ENCODE results near the gene LCE1C.

The LCE1C gene

DNA sequence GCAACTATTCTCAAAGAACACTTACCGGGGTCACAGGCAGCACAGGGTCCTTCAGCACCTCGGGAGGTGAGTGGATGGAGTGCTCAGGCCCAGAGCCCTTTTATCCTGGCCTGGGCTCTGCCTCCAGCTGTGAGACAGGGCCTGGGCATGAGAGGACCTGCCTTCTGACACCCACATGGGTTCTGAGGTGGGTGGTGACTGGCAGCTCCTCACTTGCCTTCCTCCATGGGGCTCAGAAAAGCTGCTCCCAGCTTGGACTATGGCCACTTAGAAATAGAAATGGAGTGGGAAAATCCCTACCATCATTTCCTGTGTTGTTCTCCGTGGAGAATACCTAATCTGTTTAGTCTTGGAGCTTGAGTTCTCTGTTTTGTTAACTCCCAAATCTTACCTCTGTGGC, at the start of gene LCE1C:
TSS of gene LCE1C (minus strand) at position 76 of the 400 bp plus-strand sequence. CDS start 1,173 bp downstream, outside the sequence.
- DNase-seq (ENCODE audit: low spot score): no peak

GRCh38 chr1:152855661-152856060, 49.2 kb upstream of the LCE1C start:
- DNase-seq (ENCODE audit: low spot score): no peak

DNA sequence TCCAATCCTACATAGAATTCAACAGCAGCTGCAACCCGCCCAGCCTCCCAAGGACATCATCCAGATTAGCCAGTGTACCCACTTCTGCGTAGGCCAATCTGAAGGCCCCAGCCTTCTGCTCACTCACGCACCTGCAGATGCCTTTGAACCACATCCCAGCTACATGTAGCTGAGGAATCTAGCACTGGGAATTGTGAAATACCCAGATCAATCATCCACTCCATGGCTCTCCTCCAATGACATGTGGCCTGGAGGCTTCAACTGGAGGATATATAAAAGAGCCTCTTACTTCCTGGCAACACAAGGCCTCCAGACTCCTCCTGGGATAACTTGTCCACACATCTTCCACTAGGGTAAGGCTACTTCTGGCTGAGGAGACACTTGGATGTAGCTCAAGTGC, 36.1 kb upstream of the LCE1C start, which contains the start of gene LCE6A:
TSS of gene LCE6A (plus strand) at position 301 of the 400 bp plus-strand sequence. CDS start 665 bp downstream, outside the sequence.
- DNase-seq (ENCODE audit: low spot score): no peak

DNA sequence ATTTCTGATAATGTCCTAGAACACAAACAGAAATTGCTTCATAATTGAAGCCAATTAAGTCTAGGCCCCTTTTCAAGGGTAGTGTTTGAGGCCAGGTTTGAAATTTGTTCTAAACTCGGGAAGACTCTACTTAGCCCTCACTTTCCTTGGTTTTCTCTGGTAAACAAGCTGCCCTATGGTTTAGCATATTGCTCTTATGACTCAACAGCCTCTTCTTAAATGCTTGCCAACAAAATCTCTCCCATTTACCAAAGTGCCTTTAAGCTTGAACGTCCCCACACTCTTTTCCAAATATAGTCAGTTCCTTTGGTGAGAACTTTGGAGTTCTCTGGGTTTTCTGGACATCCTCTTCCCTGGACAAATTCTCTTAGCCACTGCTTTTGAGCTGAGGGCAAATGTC, 30.4 kb upstream of the LCE1C start:
- no peak for DNase-seq (ENCODE audit: low spot score)

- no peak for DNase-seq (ENCODE audit: low spot score)
Observed at GRCh38 chr1:152827173-152827572, 20.7 kb upstream of the LCE1C start, which contains the start of gene LCE1A. Gene LCE1A, plus strand, starts transcription at chr1:152827473. Its CDS starts 0 bp downstream, at chr1:152827473.

DNA sequence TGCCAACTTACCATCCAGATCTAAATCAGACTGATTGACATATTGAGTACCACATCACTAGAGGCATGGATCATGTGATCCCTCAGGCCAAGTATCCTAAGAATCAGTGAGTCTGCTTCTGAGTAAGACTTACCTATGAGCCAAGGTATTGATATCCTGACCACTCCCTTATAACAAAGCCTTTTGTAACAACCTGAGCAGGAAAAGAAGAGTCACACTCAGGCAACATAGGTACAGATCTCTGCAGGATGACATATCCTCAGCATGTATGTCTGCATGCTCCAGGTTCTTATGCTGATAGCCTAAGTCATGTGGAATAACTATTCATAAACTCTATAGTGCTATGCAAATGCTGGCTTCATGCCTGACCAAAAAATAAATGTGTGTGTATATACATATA, 18.5 kb upstream of the LCE1C start:
- DNase-seq (ENCODE audit: low spot score): no peak

GRCh38 chr1:152823294-152823693, 16.8 kb upstream of the LCE1C start:
- no peak for DNase-seq (ENCODE audit: low spot score)

GRCh38 chr1:152817309-152817708, 10.9 kb upstream of the LCE1C start:
- DNase-seq (ENCODE audit: low spot score): no peak

DNA sequence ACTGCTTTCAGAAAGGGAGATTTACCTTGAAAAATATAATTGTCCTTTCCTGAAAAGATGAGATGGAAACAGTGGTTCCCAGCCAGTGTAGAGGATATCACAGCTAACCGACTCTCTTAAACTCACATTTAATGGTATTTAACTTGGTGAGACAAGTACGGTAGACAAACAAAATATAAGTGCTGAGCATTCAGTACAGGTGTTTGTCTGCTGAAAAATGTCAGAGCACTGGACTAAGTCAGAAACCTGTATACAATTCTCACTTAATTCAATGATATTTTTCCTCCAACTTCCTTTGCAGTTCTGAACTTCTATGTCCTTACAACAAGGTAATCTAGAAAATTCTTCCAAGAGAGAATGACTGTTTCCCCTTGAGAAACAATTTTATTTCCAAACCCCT, 5.2 kb upstream of the LCE1C start, which contains the start of gene LCE1B:
TSS of gene LCE1B (plus strand) at position 301 of the 400 bp plus-strand sequence. CDS start 476 bp downstream, outside the sequence.
- no peak for DNase-seq (ENCODE audit: low spot score)

DNA sequence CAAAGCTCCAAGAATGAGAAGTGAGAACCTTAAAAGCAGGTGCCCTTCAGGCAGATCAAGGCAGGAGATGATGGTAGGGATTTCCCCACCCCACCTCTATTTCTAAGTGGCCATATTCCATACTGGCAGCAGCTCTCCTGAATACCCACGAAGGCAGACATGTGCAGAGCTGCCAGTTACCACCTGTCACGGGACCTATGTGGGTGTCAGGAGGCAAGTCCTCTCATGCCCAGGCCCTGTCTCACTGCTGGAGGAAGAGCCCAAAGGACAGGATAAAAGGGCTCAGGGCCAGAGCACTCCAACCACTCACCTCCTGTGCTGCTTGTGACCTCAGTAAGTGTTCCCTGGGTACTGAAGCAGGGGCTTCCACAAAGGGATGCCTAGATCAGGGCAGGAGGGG, 4.6 kb upstream of the LCE1C start:
- no peak for DNase-seq (ENCODE audit: low spot score)

GRCh38 chr1:152801333-152801732, 5.1 kb downstream of the LCE1C start:
- DNase-seq (ENCODE audit: low spot score): no peak

- no peak for DNase-seq (ENCODE audit: low spot score)
Observed at GRCh38 chr1:152796421-152796820, 10.0 kb downstream of the LCE1C start, which contains the start of gene LCE1D. Gene LCE1D, plus strand, starts transcription at chr1:152796721. Its CDS starts 1,074 bp downstream, at chr1:152797795.

- no peak for DNase-seq (ENCODE audit: low spot score)
Observed at GRCh38 chr1:152795686-152796085, 10.8 kb downstream of the LCE1C start.

DNA sequence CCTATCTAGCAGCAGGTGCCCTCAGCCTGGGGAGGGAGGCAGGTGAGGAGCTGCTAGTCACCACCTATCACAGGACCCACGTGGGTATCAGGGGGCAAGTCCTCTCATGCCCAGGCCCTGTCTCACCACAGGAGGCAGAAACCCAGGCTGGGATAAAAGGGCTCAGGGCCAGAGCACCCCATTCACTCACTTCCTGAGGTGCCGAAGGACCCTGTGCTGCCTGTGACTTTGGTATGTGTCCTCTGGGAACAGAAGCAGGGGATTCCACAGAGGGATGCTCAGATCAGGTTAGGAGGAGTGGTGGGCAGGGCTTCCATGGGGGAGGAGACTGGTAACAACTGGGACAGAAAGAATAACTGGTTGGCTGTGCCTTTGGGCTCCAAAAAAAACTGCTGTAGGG, 20.4 kb downstream of the LCE1C start, which contains the start of gene LCE1E:
TSS of gene LCE1E (plus strand) at position 181 of the 400 bp plus-strand sequence. CDS start 1,043 bp downstream, outside the sequence.
- no peak for DNase-seq (ENCODE audit: low spot score)

DNA sequence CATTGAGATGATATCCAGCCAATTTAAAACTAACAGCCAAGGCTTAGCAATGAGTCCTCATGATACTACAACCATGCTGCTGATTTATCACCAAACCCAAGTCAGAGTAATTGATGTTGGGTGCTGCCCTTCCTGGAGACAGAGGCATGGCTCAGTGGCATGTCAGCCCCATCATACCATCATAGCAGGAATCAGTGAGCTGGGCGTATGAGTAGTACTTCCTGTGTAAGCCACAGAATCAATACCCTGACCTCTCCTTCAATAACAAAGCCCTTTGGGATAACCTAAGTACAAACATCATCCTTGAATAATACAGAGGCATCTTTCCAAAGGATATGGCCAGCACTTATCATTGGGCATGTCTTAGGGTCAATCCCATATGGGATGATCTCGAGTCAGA, 23.4 kb downstream of the LCE1C start:
- no peak for DNase-seq (ENCODE audit: low spot score)

GRCh38 chr1:152777510-152778137, 28.8 kb downstream of the LCE1C start:
- peak; percentile 18 for DNase-seq (ENCODE audit: low spot score)

GRCh38 chr1:152776361-152776760, 30.1 kb downstream of the LCE1C start:
- DNase-seq (ENCODE audit: low spot score): no peak

- DNase-seq (ENCODE audit: low spot score): no peak
Observed at GRCh38 chr1:152774875-152775274, 31.6 kb downstream of the LCE1C start, which contains the start of gene LCE1F. Gene LCE1F, plus strand, starts transcription at chr1:152775140. Its CDS starts 1,232 bp downstream, at chr1:152776372.

DNA sequence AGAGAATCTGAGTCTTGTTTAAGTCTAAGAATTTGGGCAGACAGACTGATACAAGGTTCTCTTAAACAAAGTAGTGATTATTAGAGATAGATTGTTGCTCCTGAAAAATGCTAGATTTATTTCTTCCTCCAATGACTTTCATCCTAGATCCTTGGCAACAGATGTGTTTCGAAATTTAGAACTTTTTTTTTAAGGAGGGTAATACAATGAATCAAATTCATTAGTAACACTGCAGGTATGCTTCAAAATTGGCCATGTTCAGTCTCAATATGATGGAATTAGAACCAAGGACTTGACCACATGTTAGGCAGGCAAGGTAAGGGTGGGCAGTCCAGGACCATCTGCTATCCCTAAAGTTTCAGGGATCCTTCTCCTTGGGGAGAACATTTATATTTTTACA, 36.0 kb downstream of the LCE1C start:
- no peak for DNase-seq (ENCODE audit: low spot score)

- DNase-seq (ENCODE audit: low spot score): no peak
Observed at GRCh38 chr1:152768847-152769533, 37.5 kb downstream of the LCE1C start.

- DNase-seq (ENCODE audit: low spot score): no peak
Observed at GRCh38 chr1:152761609-152762213, 44.7 kb downstream of the LCE1C start.

GRCh38 chr1:152760551-152761190, 45.8 kb downstream of the LCE1C start:
- no peak for DNase-seq (ENCODE audit: low spot score)
